H9 (cell line): ENCODE data around the gene GALNT17. TPM values are rescaled to one million over a fixed set of nuclear protein-coding genes. Genes with fewer than 3 reads are reported as not detected.

Experiments
- DNase-seq: peaks from one replicate; pipeline ENCODE4 v3.0.0-alpha.2; 2017
- H2AFZ ChIP-seq: one replicate; pipeline ENCODE4 v1.6.1; 2013; ENCODE audit warnings: mild to moderate bottlenecking, low read length, control low read depth, moderate library complexity
- H2AK5ac ChIP-seq: 2 replicates; pipeline ENCODE4 v1.6.1; 2013; ENCODE audit warnings: low read length, control low read depth, mixed read lengths; ENCODE audit not compliant: insufficient read length
- H2BK120ac ChIP-seq: one replicate; pipeline ENCODE4 v1.6.1; 2013; ENCODE audit warnings: low read depth, mild to moderate bottlenecking, low read length, control low read depth, inconsistent platforms; ENCODE audit not compliant: poor library complexity, severe bottlenecking
- H2BK12ac ChIP-seq: 2 replicates; pipeline ENCODE4 v1.6.1; 2013; ENCODE audit warnings: low read length, control low read depth, mixed read lengths, low read depth; ENCODE audit not compliant: insufficient read length
- H2BK15ac ChIP-seq: 2 replicates; pipeline ENCODE4 v1.6.1; 2013; ENCODE audit warnings: low read depth, low read length, control low read depth
- H2BK20ac ChIP-seq: one replicate; pipeline ENCODE4 v1.6.1; 2013; ENCODE audit warnings: low read depth, mild to moderate bottlenecking, low read length, control low read depth, inconsistent platforms; ENCODE audit not compliant: poor library complexity, severe bottlenecking
- H2BK5ac ChIP-seq: 2 replicates; pipeline ENCODE4 v1.6.1; 2013; ENCODE audit warnings: low read length, control low read depth, mixed read lengths; ENCODE audit not compliant: insufficient read length
- H3K14ac ChIP-seq: 2 replicates; pipeline ENCODE4 v1.6.1; 2013; ENCODE audit warnings: low read length, control low read depth; ENCODE audit not compliant: insufficient read depth
- H3K18ac ChIP-seq: 2 replicates; pipeline ENCODE4 v1.6.1; 2013; ENCODE audit warnings: low read depth, mild to moderate bottlenecking, mixed read lengths, low read length, control low read depth; ENCODE audit not compliant: insufficient read length
- H3K23ac ChIP-seq: 2 replicates; pipeline ENCODE4 v1.6.1; 2013; ENCODE audit warnings: low read length, control low read depth, mixed read lengths, low read depth; ENCODE audit not compliant: insufficient read length
- H3K23me2 ChIP-seq: 2 replicates; pipeline ENCODE4 v1.6.1; 2013; ENCODE audit warnings: low read depth, mild to moderate bottlenecking, mixed read lengths, low read length, control low read depth; ENCODE audit not compliant: insufficient read length, poor library complexity, severe bottlenecking
- H3K27ac ChIP-seq: 2 replicates; pipeline ENCODE4 v1.5.1; 2013; ENCODE audit warnings: low read length, control low read depth, mixed read lengths, low read depth; ENCODE audit not compliant: insufficient read length
- H3K27me3 ChIP-seq: 2 replicates; pipeline ENCODE4 v1.6.1; 2013; ENCODE audit warnings: low read length, control low read depth, inconsistent platforms; ENCODE audit not compliant: insufficient read depth
- H3K4ac ChIP-seq: 2 replicates; pipeline ENCODE4 v1.6.1; 2013; ENCODE audit warnings: low read depth, mild to moderate bottlenecking, control low read depth, inconsistent platforms, low read length, moderate library complexity
- H3K4me1 ChIP-seq: 2 replicates; pipeline ENCODE4 v1.6.1; 2013; ENCODE audit warnings: low read length, control low read depth, inconsistent platforms; ENCODE audit not compliant: insufficient read depth
- H3K4me2 ChIP-seq: 2 replicates; pipeline ENCODE4 v1.6.1; 2013; ENCODE audit warnings: low read length, control low read depth, mixed read lengths; ENCODE audit not compliant: insufficient read length, insufficient read depth
- H3K56ac ChIP-seq: 2 replicates; pipeline ENCODE4 v1.6.1; 2013; ENCODE audit warnings: low read depth, mild to moderate bottlenecking, mixed read lengths, low read length, control low read depth; ENCODE audit not compliant: insufficient read length
- H3K79me1 ChIP-seq: 2 replicates; pipeline ENCODE4 v1.6.1; 2013; ENCODE audit warnings: low read depth, mild to moderate bottlenecking, moderate library complexity, low read length, control low read depth, inconsistent platforms; ENCODE audit not compliant: insufficient read depth, poor library complexity, severe bottlenecking
- H3K79me2 ChIP-seq: 2 replicates; pipeline ENCODE4 v1.6.1; 2013; ENCODE audit warnings: low read length, control low read depth, inconsistent platforms; ENCODE audit not compliant: insufficient read depth
- H3K9ac ChIP-seq: 2 replicates; pipeline ENCODE4 v1.6.1; 2013; ENCODE audit warnings: low read length, control low read depth, mixed read lengths; ENCODE audit not compliant: insufficient read length; ENCODE audit errors: extremely low read depth
- H3K9me3 ChIP-seq: one replicate; pipeline ENCODE4 v1.6.1; 2013; ENCODE audit warnings: low read depth, low read length, inconsistent platforms; ENCODE audit not compliant: control insufficient read depth
- H3T11ph ChIP-seq: one replicate; pipeline ENCODE4 v1.6.1; 2013; ENCODE audit warnings: mild to moderate bottlenecking, low read length, control low read depth, inconsistent platforms
- H4K20me1 ChIP-seq: one replicate; pipeline ENCODE4 v1.6.1; 2013; ENCODE audit not compliant: control insufficient read depth, insufficient read length, insufficient read depth
- H4K5ac ChIP-seq: 2 replicates; pipeline ENCODE4 v1.6.1; 2013; ENCODE audit warnings: low read depth, mild to moderate bottlenecking, mixed read lengths, low read length, control low read depth; ENCODE audit not compliant: insufficient read length
- H4K8ac ChIP-seq: replicated peaks from 2 replicates; pipeline ENCODE4 v1.6.1; 2013; ENCODE audit warnings: low read length, control low read depth, mixed read lengths, low read depth; ENCODE audit not compliant: insufficient read length
- H4K91ac ChIP-seq: 2 replicates; pipeline ENCODE4 v1.6.1; 2013; ENCODE audit warnings: low read depth, mild to moderate bottlenecking, moderate library complexity, mixed read lengths, low read length, control low read depth; ENCODE audit not compliant: insufficient read length
- H3K27ac Mint-ChIP-seq, 3 experiments: 2 replicates in 2 of 3; 3 replicates in 1 of 3; pipeline ENCODE4 v1.8.0; 2020 to 2021; ENCODE audit warnings: mixed read lengths in 3 of 3, mild to moderate bottlenecking in 1 of 3, moderate library complexity in 1 of 3
- H3K27me3 Mint-ChIP-seq: 2 replicates; pipeline ENCODE4 v1.8.0; 2021; ENCODE audit warnings: low read depth, mild to moderate bottlenecking, moderate library complexity, mixed read lengths
- H3K36me3 Mint-ChIP-seq, 3 experiments: 2 replicates in 2 of 3; 3 replicates in 1 of 3; pipeline ENCODE4 v1.8.0; 2020 to 2021; ENCODE audit warnings: low read depth in 3 of 3, mixed read lengths in 3 of 3; ENCODE audit not compliant: insufficient read depth in 1 of 3
- H3K4me1 Mint-ChIP-seq, 2 experiments: 2 replicates each; pipeline ENCODE4 v1.8.0; 2020; ENCODE audit warnings: mixed read lengths in 2 of 2
- H3K4me3 Mint-ChIP-seq, 2 experiments: 2 replicates in 1 of 2; 3 replicates in 1 of 2; pipeline ENCODE4 v1.8.0; 2020 to 2021; ENCODE audit warnings: mild to moderate bottlenecking in 2 of 2, mixed read lengths in 2 of 2, moderate library complexity in 1 of 2
- H3K9me3 Mint-ChIP-seq, 2 experiments: 2 replicates in 1 of 2; 3 replicates in 1 of 2; pipeline ENCODE4 v1.8.0; 2020; ENCODE audit warnings: mild to moderate bottlenecking in 2 of 2, mixed read lengths in 2 of 2, moderate library complexity in 1 of 2
- WGBS: extraction: QIAGEN DNeasy Blood & Tissue Kit; methylation state at CpG from one replicate; pipeline ENCODE4 v1.1.7; 2013; ENCODE audit warnings: missing lambda C conversion rate, low lambda C conversion rate, mixed read lengths; ENCODE audit not compliant: insufficient read length; ENCODE audit errors: extremely low coverage; 5-methylcytosine and 5-hydroxymethylcytosine counted together
- total RNA-seq: library from RNA; stranded (reverse); gene quantifications from 2 replicates; pipeline ENCODE4 v1.2.1, GENCODE V29; 2021
- TF ChIP-seq, protein P1 (sequence below): fragments of 200-600 bp; sonication (generic); conservative IDR thresholded peaks from 3 replicates; pipeline ENCODE4 v1.8.0; 2021; ENCODE audit warnings: antibody characterized with exemption, mild to moderate bottlenecking

The GALNT17 gene
- total RNA-seq, 1 experiment from 2014 or later: 43.2 TPM

DNA sequence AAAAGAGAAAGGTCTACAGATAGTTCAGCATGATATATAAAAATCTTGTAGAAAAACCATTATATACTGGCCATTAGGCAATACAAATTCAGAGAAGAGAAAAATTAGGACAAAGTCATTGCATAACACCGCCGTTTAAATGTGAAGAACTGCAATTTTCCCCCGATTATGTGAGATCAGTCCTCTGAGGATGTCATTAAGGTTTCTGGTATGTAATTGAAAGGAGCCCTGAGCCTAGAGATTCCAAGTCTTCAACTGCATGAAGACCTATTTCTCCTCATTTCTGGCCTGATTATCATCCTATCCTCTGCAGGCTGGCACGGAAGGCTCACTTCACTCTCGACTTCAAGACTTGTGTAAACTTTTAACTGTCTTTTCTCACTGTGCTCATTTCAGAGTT lies 395.3 kb downstream of the GALNT17 start:
- Histone ChIP-seq H2BK20ac (no peak overlapping the region), H3K4me1 (no peaks in the 10 kb centered on the region), H3T11ph (no peak overlapping the region), H4K5ac (no peak overlapping the region), H3K4ac (no peak overlapping the region), H4K8ac (no peak overlapping the region), H3K4me2 (no peak overlapping the region), H2BK120ac (no peak overlapping the region), H3K23me2 (no peaks in the 10 kb centered on the region), H3K27me3 (no peaks in the 10 kb centered on the region), H2BK5ac (no peak overlapping the region), H2BK12ac (no peak overlapping the region), H2AK5ac (no peak overlapping the region), H4K20me1 (no peaks in the 10 kb centered on the region), H4K91ac (no peak overlapping the region), H3K9ac (no peak overlapping the region), H3K9me3 (no peaks in the 10 kb centered on the region), H3K27ac (no peak overlapping the region), H2BK15ac (no peak overlapping the region), H3K23ac (no peak overlapping the region), H3K18ac (no peak overlapping the region), H3K56ac (no peak overlapping the region), H3K14ac (no peak overlapping the region), H3K79me2 (no peaks in the 10 kb centered on the region), H2AFZ (no peak overlapping the region), H3K79me1 (no peaks in the 10 kb centered on the region)
- TF ChIP-seq, protein P1, sequence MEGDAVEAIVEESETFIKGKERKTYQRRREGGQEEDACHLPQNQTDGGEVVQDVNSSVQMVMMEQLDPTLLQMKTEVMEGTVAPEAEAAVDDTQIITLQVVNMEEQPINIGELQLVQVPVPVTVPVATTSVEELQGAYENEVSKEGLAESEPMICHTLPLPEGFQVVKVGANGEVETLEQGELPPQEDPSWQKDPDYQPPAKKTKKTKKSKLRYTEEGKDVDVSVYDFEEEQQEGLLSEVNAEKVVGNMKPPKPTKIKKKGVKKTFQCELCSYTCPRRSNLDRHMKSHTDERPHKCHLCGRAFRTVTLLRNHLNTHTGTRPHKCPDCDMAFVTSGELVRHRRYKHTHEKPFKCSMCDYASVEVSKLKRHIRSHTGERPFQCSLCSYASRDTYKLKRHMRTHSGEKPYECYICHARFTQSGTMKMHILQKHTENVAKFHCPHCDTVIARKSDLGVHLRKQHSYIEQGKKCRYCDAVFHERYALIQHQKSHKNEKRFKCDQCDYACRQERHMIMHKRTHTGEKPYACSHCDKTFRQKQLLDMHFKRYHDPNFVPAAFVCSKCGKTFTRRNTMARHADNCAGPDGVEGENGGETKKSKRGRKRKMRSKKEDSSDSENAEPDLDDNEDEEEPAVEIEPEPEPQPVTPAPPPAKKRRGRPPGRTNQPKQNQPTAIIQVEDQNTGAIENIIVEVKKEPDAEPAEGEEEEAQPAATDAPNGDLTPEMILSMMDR: no peak
- Mint-ChIP-seq H3K27ac (no peak overlapping the region), H3K4me1 (peaks cover 7 to 9% of the 10 kb centered on the region in 2 experiments; a peak in 3 of 4 replicates), H3K4me3 (no peak overlapping the region), H3K36me3 (peaks cover 21 to 41% (median 35%) of the 10 kb centered on the region in 3 experiments), H3K27me3 (no peaks in the 10 kb centered on the region), H3K9me3 (peaks cover 2 to 7% of the 10 kb centered on the region in 2 experiments; a peak in 4 of 5 replicates)
- no CpG with 5 or more reads among the region's 5 CpGs for WGBS
- no peak for DNase-seq
